D721Med (cell line): ENCODE data around the gene ADGRD2.

Experiments
- DNase-seq: peaks from one replicate; pipeline ENCODE4 v3.0.0; 2011; ENCODE audit warnings: low spot score; ENCODE audit not compliant: insufficient read length
- FAIRE-seq: peaks from 2 replicates; lab custom pipeline; 2011; peaks lifted over from hg19 to GRCh38; lab: Jason Lieb, UNC
- CTCF ChIP-seq: IDR thresholded peaks from 2 replicates; pipeline ENCODE4 v1.5.1; 2012; ENCODE audit warnings: mild to moderate bottlenecking, control low read depth; ENCODE audit not compliant: insufficient read depth; ENCODE audit errors: missing control alignments

ADGRD2 gene

DNA sequence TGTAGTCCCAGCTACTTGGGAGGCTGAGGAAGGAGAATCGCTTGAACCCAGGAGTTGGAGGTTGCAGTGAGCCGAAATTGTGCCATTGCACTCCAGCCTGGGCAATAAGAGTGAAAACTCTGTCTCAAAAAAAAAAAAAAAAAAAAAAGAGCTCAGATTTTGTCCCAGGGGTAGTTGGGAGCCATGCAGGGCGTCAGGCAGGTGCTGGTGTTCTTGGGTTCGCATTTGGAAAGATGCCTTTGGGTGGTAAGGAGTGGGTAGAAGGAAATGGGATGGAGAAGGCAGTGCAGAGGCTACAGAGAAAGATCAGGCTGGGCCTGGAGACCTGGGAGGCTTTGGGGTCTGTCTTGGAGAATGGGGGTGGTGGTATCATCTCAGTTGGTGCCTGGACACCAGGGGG lies 23.9 kb downstream of the ADGRD2 start:
- FAIRE-seq = no peak

GRCh38 chr9:124475158-124475867 lies 25.1 kb downstream of the ADGRD2 start:
- no peak for DNase-seq
- no peak for FAIRE-seq
- TF ChIP-seq CTCF = peak; percentile 26

More for the DNA sequence above, 23.9 kb downstream of the ADGRD2 start:
- TF ChIP-seq CTCF = no peak
- DNase-seq = no peak

DNA sequence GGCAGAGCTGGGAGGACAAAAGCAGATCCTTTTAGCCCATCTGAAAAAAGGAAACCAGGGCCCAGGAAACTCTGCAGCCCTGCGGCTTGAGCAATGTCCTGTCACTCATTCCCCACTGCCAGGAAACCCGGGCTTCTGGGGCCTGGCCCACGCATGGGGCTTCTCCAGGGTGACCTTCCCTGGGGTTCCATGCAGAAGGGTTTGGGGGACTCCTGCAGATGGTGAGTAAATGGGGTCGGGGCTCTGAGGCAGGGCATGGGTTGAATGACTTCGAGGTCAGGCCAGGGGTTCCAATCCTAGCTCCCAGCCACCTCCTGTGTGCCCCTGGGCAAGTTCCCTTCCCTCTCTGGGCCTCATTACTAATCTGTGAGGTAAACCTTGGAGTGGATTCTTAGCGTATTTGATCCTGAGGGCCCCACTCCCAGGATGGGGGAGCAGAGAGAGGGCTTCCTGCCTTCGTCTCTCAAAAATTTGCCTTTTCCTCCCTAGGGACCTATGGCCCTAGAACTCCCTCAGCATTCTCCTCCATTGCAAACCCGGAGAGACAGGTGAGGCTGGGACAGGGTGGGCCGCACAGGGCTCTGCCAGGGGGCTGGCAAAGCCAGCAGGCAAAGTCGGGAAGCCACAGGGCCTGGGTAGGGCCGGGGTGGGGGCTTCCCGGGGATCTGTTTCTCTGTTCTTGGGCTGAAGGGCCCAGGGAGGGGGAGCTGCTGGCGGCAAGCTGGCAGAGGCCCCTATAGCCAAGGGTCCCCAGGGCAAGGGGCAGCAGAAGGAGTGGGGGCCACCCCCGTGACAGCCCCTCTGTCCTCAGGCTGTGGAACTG lies 25.8 kb downstream of the ADGRD2 start:
- no peak for DNase-seq
- no peak for TF ChIP-seq CTCF
- no peak for FAIRE-seq

GRCh38 chr9:124477211-124477647 lies 27.0 kb downstream of the ADGRD2 start:
- TF ChIP-seq CTCF = no peak
- DNase-seq (no peak), FAIRE-seq (no peak)

DNA sequence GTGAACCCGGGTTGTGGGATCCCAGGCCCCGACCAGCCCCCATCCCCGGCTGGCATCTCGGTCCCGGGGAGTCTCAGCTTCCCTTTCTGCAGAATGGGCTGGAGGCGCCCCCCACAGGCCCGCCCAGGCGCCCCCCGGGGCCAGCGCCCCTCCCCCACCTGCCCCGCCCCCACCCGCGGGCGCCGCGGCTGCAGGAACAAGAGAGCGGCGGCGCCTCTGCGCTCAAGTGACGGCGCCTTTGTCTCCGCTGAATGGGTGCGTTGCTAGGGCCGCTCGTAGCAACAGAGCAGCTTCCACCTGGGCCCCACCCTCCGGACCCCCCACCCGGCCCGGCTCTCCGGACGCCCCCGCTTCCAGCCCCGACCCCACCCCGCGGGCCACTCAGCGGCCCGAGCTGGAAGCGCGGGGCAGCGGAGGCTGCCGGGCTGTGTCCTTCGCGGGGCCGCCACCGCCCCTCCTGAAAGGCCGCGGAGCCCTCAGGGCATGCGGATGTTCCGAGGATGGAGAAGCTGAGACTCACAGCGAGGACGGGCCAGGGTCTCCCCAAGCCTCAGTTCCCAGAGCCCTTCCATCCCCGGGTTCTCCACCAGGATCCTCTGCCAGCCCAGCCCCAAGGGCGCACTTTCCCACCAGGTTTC lies 27.5 kb downstream of the ADGRD2 start:
- FAIRE-seq (no peak), DNase-seq (no peak)
- no peak for TF ChIP-seq CTCF

DNA sequence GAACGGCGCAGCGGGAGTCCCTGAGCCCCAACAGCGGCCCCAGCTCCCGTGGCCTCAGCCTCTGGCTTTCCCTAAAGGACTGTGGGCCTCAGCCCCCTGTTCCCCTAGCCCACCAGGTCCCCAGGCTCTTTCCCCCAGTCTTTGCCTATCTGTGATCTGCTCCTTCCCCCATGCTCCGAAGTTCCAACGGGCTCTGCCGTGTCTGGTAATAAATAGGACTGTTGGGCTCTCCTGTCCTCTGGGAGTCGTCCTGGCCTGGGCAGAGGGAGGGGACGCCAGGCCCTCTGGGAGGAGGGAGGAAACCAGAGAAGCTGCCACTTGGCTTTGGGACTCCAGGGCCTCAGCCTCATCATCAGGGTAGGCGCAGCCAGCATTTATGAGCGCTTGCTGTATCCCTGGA lies 28.1 kb downstream of the ADGRD2 start:
- no peak for TF ChIP-seq CTCF
- DNase-seq (no peak), FAIRE-seq (no peak)
